Lower lobe of right lung (tissue), 2 donors: Measurements from ENCODE around the gene SH3BP4. TPM values are rescaled to one million over a fixed set of nuclear protein-coding genes. Genes with fewer than 3 reads are reported as not detected.

ENCODE experiments used
- ATAC-seq, 2 donors: fragments of 200-7000 bp; cut with Tn5 transposase; one replicate each; pipeline ENCODE4 v1.9.1; 2020 to 2022; ENCODE audit warnings: mild to moderate bottlenecking in 2 of 2, moderate library complexity in 2 of 2
- DNase-seq: peaks from one replicate; pipeline ENCODE4 v3.0.0-alpha.2; 2020
- H3K27ac ChIP-seq: fragments of 200-600 bp; one replicate; pipeline ENCODE4 v1.8.0; 2022
- H3K27me3 ChIP-seq: fragments of 200-600 bp; one replicate; pipeline ENCODE4 v1.8.0; 2022; ENCODE audit warnings: low read depth
- H3K36me3 ChIP-seq: fragments of 200-600 bp; one replicate; pipeline ENCODE4 v1.8.0; 2022; ENCODE audit warnings: mild to moderate bottlenecking
- H3K4me1 ChIP-seq: fragments of 200-600 bp; one replicate; pipeline ENCODE4 v1.8.0; 2022
- H3K4me3 ChIP-seq: fragments of 200-600 bp; one replicate; pipeline ENCODE4 v1.8.0; 2022; ENCODE audit warnings: mild to moderate bottlenecking
- H3K9me3 ChIP-seq: fragments of 200-600 bp; one replicate; pipeline ENCODE4 v1.8.0; 2022
- intact Hi-C: fragments of 100-400 bp; cut with DNase I; formaldehyde crosslinking; loops from one replicate; pipeline ENCODE4 v1.11.0; 2022
- total RNA-seq: library from RNA; stranded (reverse); fragmentation: NEBNext Ultra II Directional; extraction: Animal tissue kit (Norgen Biotek cat#: 25700); gene quantifications from one replicate; pipeline ENCODE4 v1.2.1, GENCODE V29; 2021
- TF ChIP-seq, protein P1 (sequence below): fragments of 200-600 bp; IDR thresholded peaks from one replicate; pipeline ENCODE4 v1.8.0; 2022; ENCODE audit warnings: antibody characterized with exemption, mild to moderate bottlenecking
- donor health status: DM: no; HTN: yes; CAD: no; lungs with severe emphysema.

SH3BP4 gene
- total RNA-seq, 1 donor from 2014 or later, result 36.8 TPM

GRCh38 chr2:234950730-234951663, 820 bp upstream of the SH3BP4 start:
- no peaks in the 10 kb centered on the region for H3K36me3 ChIP-seq
- H3K4me1 ChIP-seq, result peaks cover 31% of the 10 kb centered on the region
- DNase-seq (peak; percentile 56), ATAC-seq (peak; percentile 27 to 38)
- H3K9me3 ChIP-seq, result no peaks in the 10 kb centered on the region
- H3K27me3 ChIP-seq, result peaks cover 6% of the 10 kb centered on the region
- TF ChIP-seq, protein P1, sequence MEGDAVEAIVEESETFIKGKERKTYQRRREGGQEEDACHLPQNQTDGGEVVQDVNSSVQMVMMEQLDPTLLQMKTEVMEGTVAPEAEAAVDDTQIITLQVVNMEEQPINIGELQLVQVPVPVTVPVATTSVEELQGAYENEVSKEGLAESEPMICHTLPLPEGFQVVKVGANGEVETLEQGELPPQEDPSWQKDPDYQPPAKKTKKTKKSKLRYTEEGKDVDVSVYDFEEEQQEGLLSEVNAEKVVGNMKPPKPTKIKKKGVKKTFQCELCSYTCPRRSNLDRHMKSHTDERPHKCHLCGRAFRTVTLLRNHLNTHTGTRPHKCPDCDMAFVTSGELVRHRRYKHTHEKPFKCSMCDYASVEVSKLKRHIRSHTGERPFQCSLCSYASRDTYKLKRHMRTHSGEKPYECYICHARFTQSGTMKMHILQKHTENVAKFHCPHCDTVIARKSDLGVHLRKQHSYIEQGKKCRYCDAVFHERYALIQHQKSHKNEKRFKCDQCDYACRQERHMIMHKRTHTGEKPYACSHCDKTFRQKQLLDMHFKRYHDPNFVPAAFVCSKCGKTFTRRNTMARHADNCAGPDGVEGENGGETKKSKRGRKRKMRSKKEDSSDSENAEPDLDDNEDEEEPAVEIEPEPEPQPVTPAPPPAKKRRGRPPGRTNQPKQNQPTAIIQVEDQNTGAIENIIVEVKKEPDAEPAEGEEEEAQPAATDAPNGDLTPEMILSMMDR, result no peak
- H3K4me3 ChIP-seq, result peak overlapping the region; percentile 75
- H3K27ac ChIP-seq, result peak overlapping the region; percentile 71
- intact Hi-C loops, result no loop called here

DNA sequence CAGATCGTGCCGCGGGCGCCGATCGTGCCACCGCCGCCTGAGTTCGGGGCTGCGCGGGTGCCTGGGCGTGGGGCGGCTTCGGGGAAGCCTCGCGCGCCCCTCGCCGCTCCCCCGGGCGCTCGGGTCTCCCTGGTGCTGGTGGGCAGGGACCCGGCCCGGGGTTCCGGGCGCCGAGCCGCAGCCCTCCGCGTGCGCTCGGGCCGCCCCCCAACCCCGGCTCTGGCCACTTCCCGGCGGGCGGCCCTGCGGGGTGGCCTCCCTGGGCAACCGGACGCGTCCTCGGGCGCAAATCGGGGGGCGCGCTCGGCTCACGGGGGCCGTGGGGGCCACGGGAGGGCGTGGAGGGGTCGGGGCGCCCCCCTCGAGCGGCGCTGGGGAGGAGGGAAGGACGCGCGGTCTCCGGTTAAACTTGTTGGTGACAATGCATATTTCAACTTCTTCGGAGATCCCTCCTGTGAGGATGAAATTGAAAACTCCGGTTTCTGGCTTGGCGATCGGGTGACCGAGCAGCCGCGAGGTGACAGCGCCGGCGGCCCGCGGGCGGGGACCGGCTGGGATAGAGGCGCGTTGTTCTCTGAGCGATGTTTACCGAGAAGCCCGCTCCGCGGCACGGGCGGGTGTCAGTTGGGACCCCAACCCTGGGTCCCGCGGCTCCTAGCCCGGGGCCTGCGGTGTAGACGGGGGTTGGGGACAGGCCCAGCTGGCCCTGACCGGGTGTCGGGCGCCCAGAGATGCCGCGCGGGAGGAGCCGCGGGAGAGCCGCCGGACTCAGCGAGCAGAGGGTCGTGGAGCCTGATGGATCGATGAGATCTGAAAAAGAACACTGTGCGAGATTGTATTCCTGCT, 676 bp downstream of the SH3BP4 start:
- H3K9me3 ChIP-seq, result no peaks in the 10 kb centered on the region
- no peaks in the 10 kb centered on the region for H3K36me3 ChIP-seq
- peaks cover 39% of the 10 kb centered on the region for H3K4me1 ChIP-seq
- intact Hi-C loops, result no loop called here
- DNase-seq, result peak; percentile 51
- peak overlapping the region; percentile 83 for H3K27ac ChIP-seq
- peak overlapping the region; percentile 74 for H3K4me3 ChIP-seq
- ATAC-seq, result peak; percentile 21 to 42
- H3K27me3 ChIP-seq, result peaks cover 6% of the 10 kb centered on the region
- TF ChIP-seq, protein P1, result no peak

DNA sequence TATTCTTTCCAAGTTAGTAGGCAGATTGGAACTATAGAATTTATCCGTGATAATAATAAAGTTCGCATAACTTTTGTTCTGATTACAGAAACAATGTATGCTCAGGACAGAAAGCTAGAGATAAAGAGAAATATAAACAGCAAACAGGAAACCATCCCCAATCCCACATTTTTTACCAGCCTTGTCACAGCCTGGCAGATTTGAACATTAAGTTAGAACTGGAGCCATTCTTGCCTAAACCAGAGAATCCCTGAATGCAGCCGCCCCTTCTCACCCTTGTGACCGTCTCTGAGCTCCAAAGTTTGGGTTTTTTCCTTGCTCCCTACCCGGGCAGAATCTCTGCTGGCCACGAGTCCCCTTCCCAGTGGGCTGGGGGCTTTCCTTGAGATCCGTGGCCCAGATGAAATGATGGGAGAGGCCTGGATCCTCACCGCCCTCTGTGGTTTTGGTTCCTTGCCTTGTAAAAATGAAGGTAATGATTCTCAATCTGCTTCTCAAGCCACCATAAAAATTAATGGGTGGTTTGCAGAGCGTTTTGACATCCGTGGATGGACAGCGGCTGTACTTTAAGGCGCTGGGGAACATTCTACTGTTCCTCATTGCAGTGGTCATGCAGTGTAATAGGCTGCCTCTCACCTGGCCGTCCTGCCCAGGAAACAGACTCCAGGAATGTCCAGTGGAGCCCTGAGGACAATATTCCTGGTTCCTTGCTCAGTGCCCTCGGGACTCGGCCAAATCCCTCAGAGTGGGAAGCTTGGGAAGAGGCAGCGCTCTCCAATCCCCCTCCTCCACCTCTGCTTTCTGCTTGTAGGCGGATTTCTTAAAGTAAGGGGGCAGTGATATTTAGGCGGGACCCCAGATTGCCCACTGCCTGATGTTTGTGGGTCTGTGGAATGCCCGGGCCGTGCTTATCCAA, 1.6 kb downstream of the SH3BP4 start:
- no peaks in the 10 kb centered on the region for H3K9me3 ChIP-seq
- peaks cover 42% of the 10 kb centered on the region for H3K4me1 ChIP-seq
- H3K4me3 ChIP-seq, result peak overlapping the region; percentile 74
- H3K36me3 ChIP-seq, result no peaks in the 10 kb centered on the region
- intact Hi-C loops, result no loop called here
- TF ChIP-seq, protein P1, result no peak
- peak overlapping the region; percentile 83 for H3K27ac ChIP-seq
- peak; percentile 36 for DNase-seq
- H3K27me3 ChIP-seq, result peaks cover 6% of the 10 kb centered on the region
- ATAC-seq, result no peak

GRCh38 chr2:234954551-234954992, 2.8 kb downstream of the SH3BP4 start:
- Histone ChIP-seq H3K4me3 (peak overlapping the region; percentile 74), H3K9me3 (no peaks in the 10 kb centered on the region), H3K36me3 (no peaks in the 10 kb centered on the region), H3K27me3 (peaks cover 6% of the 10 kb centered on the region), H3K4me1 (peaks cover 42% of the 10 kb centered on the region), H3K27ac (peak overlapping the region; percentile 83)
- TF ChIP-seq, protein P1, result no peak
- intact Hi-C loops, result no loop called here
- ATAC-seq (no peak), DNase-seq (peak; percentile 39)
